ENCODE results near the gene CA4.
"Not testable (repeated sequence)": the region's sequence is repeated elsewhere in the genome, so short reads cannot be mapped to it uniquely, and the experiment has no call there.

DNA sequence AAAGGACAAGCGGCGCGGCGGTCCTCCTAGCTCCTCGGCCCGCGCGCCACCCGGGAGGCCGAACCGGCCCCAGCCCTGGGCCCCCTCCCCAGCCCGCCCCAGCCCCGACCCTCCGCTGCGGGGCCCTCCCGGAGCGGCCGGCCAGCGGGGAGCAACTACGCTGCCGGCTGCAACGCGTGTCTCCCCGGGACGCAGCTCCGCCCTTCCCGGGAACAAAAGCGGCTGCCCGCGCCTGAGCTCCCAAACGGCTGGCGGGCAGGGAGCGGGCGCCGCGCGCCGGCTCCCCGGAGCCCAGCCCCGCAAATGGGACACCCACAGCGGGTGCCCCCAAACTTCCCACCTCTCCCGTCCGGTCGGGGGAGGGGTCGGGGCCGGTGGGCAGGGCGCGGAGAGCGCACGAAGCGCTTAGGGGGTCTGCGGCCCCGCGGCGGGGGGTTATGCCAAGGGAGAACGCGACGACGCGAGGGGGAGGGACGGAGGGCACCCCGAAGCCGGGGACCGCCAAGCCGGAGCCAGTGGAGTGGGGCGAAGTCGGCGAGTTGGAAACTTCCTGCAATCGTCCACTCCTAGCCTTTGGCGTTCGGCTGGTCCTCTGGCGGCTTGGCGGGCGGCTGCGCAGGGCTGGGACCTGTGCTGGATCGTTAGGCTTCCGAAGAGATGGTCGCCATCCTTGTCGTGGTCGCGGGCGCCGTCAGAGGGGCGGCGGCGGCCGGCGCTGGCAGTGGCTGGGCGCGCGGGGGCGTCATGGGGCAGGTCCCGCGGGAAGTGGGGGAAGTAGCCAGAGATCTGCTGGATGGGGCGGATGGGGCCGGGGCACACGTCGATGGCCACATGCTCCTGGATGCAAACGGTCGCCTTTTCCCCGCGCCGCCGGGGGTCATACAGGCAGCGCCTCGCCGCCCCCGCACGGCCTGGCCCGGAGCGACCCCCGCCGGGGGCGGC is 29.7 kb upstream of the CA4 start:
- TF ChIP-seq, protein P1, sequence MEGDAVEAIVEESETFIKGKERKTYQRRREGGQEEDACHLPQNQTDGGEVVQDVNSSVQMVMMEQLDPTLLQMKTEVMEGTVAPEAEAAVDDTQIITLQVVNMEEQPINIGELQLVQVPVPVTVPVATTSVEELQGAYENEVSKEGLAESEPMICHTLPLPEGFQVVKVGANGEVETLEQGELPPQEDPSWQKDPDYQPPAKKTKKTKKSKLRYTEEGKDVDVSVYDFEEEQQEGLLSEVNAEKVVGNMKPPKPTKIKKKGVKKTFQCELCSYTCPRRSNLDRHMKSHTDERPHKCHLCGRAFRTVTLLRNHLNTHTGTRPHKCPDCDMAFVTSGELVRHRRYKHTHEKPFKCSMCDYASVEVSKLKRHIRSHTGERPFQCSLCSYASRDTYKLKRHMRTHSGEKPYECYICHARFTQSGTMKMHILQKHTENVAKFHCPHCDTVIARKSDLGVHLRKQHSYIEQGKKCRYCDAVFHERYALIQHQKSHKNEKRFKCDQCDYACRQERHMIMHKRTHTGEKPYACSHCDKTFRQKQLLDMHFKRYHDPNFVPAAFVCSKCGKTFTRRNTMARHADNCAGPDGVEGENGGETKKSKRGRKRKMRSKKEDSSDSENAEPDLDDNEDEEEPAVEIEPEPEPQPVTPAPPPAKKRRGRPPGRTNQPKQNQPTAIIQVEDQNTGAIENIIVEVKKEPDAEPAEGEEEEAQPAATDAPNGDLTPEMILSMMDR (IDR thresholded peaks at IDR 0.05 in 8 of 11, conservative IDR thresholded peaks at IDR 0.05 in 3 of 11): not testable (repeated sequence)
- not testable (repeated sequence) for TF ChIP-seq POLR2A, POLR2AphosphoS5 (IDR thresholded peaks at IDR 0.05)

All from spleen (tissue), 7 donors.